ENCODE measurements around the gene DKK3.

DNA sequence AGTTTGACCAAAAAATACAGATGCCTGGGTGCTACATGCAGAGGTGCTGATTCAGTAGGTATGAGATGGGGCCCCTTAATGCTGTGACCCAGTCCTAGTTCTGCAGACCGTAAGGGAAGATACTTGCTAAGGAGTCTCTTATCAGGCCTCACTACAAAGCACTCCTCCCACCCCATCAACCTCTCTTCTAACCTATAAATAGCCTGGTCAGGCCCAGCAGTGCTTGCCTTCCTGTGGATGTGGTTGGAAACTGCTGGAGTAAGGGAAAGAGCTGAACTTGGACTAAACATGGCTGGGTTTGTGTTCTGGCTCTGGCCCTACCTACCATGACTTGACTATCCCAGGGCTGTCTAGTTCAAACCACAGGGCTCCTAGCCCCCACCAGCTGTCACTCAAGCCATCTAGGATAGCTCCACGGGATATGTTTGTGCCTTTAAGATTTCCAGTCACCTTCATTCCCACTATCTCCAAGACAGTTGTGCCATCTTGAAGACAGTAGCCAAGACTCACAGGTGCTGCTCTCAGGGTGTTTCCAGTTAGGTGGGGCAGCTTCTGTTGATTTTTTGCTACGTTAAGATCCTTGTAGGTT lies 9.5 kb upstream of the DKK3 start:
- no peak for TF ChIP-seq EP300 (IDR thresholded peaks at IDR 0.05)
- TF ChIP-seq, protein P1, sequence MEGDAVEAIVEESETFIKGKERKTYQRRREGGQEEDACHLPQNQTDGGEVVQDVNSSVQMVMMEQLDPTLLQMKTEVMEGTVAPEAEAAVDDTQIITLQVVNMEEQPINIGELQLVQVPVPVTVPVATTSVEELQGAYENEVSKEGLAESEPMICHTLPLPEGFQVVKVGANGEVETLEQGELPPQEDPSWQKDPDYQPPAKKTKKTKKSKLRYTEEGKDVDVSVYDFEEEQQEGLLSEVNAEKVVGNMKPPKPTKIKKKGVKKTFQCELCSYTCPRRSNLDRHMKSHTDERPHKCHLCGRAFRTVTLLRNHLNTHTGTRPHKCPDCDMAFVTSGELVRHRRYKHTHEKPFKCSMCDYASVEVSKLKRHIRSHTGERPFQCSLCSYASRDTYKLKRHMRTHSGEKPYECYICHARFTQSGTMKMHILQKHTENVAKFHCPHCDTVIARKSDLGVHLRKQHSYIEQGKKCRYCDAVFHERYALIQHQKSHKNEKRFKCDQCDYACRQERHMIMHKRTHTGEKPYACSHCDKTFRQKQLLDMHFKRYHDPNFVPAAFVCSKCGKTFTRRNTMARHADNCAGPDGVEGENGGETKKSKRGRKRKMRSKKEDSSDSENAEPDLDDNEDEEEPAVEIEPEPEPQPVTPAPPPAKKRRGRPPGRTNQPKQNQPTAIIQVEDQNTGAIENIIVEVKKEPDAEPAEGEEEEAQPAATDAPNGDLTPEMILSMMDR (IDR thresholded peaks at IDR 0.05), result no peak
